ENCODE data around the gene TAS1R1.
"Not testable (repeated sequence)": the region's sequence is repeated elsewhere in the genome, so short reads cannot be mapped to it uniquely, and the experiment has no call there.

Gene TAS1R1

GRCh38 chr1:6592441-6592840 lies 37.3 kb downstream of the TAS1R1 start:
- DNase-seq: no peak

GRCh38 chr1:6592865-6593593 lies 37.9 kb downstream of the TAS1R1 start:
- DNase-seq: no peak

GRCh38 chr1:6593810-6594209 lies 38.7 kb downstream of the TAS1R1 start:
- no peak for DNase-seq

GRCh38 chr1:6594977-6595740 lies 40.1 kb downstream of the TAS1R1 start:
- DNase-seq: no peak

GRCh38 chr1:6596351-6596750 lies 41.2 kb downstream of the TAS1R1 start:
- DNase-seq: no peak

GRCh38 chr1:6596886-6597776 lies 42.0 kb downstream of the TAS1R1 start:
- DNase-seq: no peak

GRCh38 chr1:6597777-6598131 lies 42.6 kb downstream of the TAS1R1 start:
- DNase-seq: no peak

GRCh38 chr1:6599141-6599975 lies 44.3 kb downstream of the TAS1R1 start:
- DNase-seq: peak; percentile 61 to 63

GRCh38 chr1:6599991-6600390 lies 44.9 kb downstream of the TAS1R1 start:
- DNase-seq: not testable (repeated sequence)

- DNase-seq: no peak
These were observed 45.4 kb downstream of the TAS1R1 start for GRCh38 chr1:6600410-6601048.

- peak; percentile 82 to 87 for DNase-seq
These were observed 46.2 kb downstream of the TAS1R1 start for GRCh38 chr1:6601049-6601922.

- DNase-seq: peak; percentile 28 to 45
These were observed 47.0 kb downstream of the TAS1R1 start for GRCh38 chr1:6601923-6602668.

- peak; percentile 86 to 90 for DNase-seq
These were observed 47.6 kb downstream of the TAS1R1 start, which contains the start of gene KLHL21 for GRCh38 chr1:6602669-6603237. Gene KLHL21, minus strand, starts transcription at chr1:6602869. Its CDS starts 52 bp downstream, at chr1:6602817.

GRCh38 chr1:6603238-6603914 lies 48.3 kb downstream of the TAS1R1 start:
- peak; percentile 58 to 62 for DNase-seq

GRCh38 chr1:6603915-6604558 lies 48.9 kb downstream of the TAS1R1 start:
- peak in 1 of 2 donors; percentile 46 for DNase-seq

- no peak for DNase-seq
These were observed 57.7 kb downstream of the TAS1R1 start for GRCh38 chr1:6612641-6613360.

GRCh38 chr1:6613361-6614018 lies 58.4 kb downstream of the TAS1R1 start, which contains the start of gene PHF13:
Gene PHF13, plus strand, starts transcription at chr1:6613731. Its CDS starts 336 bp downstream, at chr1:6614067.
- peak; percentile 100 for DNase-seq
